NCI-H82 treated with DMSO at 0.1 percent for 48 hours (cell line): ENCODE results near the gene AWAT2.

Experiments used
- DNase-seq: peaks from one replicate; lab custom pipeline; 2025; ENCODE audit not compliant: unreplicated experiment; lab: John Stamatoyannopoulos, UW

The AWAT2 gene

DNA sequence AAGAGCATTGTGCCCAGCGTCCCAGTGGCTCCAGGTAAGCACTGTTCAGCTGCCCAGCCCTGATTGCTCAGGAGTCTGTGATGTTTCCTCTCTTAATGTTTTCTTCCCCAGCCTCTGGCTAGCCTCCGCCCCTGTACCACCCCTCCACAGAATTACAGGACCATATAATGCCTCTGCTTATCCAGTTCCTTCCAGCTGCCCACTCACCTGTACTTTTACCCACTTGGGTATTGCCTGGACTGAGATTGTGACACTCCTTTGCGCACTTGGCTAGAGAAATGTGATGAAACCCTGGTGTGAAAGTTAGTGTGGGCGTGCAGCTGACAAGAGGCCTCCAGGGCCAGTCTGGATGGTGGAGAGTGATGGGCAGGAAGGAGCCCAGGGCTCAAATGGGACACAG, at the start of gene AWAT2:
Gene AWAT2 (minus strand): TSS at position 14 of the 400 bp plus-strand sequence. CDS start 6 bp downstream, at position 8.
- no peak for DNase-seq

DNA sequence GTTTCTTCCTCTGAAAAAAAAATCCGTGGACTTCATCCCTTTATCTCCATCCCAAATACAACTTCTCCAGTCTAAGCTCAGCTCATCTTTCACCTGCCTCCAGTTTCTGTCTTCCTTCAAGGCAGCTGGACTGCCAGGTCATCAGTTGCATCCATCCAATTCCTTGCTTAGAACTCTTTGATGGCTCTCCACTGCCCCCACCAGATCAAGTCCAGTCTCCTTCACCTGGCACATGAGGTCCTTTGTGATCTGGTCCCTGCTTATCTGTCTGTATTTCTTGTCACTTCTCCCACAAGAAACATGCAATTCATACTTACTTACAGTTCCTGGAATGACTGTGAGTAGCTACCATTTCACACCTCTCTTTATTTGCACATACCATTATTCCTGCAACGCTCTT, 46.3 kb upstream of the AWAT2 start:
- DNase-seq: peak; percentile 42

DNA sequence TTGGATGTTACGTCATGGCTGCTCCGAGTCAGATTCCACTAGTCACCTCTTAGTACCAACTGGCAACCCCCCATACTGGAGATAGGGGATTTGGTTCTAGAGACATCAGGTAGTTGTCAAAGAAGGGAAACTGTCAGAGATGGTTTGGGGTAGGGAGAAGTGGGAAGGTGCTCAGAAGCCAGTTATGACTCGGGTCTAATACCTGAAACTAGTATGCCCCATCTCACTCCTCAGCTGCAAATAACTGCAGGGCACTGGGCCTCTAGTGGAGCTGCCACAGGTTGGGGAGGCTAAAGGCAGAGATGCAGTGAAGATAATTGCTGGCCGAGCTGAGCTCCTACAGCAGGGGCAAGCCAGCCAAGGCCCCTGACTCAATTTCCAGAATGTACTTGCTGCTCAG, 42.5 kb upstream of the AWAT2 start:
- no peak for DNase-seq

DNA sequence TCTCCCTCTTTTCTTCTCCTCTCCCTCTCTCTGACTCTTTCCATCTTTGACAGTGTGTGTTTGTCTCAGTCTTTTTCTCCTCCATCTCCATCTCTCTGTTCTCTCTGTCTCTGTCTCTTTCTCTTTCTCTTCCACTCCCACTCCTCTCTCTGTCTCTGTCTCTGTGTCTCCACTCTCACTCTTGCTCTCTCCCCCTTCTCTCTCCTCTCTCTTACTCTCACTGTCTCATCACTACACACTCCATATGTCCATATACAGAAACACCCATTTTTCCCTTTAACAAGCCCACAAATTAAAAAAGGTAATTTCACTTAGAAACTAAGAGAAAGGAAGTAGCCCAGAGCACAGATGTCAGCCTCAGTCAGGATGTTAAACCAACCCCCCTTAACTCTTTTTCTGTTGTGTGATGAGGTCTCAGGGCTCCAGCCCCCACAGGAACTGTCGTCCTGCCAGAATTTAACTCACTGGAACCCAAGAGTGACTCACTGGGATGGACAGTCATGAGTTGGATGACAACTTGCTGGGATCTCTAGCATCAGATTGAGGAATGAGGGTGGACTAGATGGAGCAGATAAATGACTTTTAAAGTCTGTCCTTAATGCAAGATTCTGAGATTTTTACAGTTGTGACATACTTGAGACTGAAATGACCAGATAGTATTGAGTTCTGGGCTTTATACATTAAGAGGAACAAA, 40.0 kb upstream of the AWAT2 start:
- no peak for DNase-seq

GRCh38 chrX:70088751-70089150, 39.0 kb upstream of the AWAT2 start:
- no peak for DNase-seq

DNA sequence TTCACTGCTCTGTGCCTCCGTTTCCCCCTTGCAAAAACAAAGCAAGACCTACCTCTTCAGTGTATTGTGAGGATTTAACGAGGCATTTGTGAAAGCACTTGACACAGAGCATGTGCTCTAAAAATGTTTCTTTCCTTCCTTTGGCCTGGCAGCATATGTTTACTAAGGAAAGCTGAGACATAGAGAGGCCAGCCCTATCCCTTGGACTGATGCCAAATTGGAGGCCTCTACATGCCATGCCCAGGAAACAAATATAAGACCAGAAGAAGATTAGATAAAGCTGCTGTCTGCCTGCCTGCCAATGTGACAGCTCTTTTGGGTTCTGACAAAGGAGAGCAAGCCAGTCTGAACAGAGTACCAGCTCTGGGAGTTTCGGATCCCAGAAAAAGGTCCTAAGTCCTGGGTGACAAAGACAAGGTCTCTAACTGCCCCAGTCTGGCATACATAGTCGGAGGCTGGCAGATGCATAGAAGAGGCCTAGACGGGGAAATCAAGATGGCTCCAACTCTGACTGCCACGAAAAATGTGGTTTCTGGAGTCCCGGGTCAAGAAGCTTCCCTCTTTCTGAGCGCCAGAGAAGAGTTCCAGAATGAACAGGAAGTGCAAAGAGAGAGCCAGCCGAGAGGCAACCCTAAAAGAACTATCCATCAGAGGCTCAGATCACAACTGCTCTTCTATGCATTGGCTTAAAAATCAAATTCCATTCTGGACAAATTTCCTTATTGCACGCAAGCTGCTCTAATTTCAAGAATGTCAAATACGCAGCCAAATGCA, 38.3 kb upstream of the AWAT2 start:
- DNase-seq: peak; percentile 78

- DNase-seq: no peak
These were observed 35.0 kb upstream of the AWAT2 start for GRCh38 chrX:70084592-70085240.

DNA sequence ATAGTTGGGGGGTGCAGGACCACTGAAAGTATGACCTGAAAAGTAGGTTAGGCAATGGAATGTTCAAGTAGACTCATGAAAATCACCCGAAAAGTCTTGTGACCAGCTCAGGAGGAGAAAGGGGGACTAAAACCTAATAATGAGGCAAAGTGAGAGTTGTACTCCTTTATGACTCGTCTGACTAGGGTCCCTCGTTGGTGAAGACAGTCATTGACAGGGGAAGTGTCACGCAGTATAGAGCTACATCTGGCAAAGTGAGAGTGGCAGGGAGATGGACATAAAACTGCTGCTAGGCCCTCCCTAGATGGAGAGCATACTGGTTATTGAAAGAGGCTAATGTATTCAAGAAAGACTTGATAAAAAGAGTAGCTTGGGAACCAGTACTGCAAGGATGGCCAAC, 33.0 kb upstream of the AWAT2 start:
- DNase-seq: no peak

DNA sequence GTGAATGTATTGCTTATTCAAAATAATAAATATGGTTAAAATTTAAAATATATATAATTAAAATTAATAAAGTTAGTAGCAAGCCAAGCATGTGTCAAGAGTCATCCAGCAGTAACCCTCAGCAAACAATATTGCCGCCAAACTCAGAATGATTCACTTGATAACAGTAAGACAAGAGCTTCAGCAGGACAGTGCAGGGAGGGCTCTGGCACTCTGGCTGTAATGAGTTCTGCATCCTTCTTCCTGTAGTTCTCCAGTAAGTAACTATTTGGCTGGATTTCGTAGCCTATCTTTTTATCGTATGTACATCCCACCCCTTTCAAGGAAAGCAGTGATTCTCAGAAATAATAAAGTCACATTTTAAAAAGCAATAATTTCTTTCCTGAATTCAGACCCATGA, 30.1 kb upstream of the AWAT2 start:
- DNase-seq: no peak

GRCh38 chrX:70079297-70079696, 29.6 kb upstream of the AWAT2 start:
- DNase-seq: no peak

DNA sequence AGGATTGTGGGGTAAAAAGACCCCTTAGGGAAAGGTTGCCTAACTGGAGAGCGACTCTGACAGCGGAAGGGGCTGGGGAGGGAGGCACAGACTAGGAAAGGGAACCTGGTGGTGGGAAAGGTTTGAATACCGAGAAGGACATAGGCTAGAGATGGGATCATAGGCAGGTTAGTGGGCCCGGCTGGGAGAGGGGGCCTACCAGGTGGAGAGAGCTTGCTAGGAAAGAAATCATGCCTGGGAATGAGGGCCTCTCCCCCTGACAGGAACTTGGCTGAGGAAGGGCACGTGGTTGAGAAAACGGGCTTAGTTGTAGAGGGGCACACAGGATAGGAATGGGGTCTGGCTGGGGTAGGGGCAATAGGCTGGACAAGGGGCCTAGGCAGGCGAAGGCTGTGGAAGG, 16.9 kb upstream of the AWAT2 start:
- no peak for DNase-seq

DNA sequence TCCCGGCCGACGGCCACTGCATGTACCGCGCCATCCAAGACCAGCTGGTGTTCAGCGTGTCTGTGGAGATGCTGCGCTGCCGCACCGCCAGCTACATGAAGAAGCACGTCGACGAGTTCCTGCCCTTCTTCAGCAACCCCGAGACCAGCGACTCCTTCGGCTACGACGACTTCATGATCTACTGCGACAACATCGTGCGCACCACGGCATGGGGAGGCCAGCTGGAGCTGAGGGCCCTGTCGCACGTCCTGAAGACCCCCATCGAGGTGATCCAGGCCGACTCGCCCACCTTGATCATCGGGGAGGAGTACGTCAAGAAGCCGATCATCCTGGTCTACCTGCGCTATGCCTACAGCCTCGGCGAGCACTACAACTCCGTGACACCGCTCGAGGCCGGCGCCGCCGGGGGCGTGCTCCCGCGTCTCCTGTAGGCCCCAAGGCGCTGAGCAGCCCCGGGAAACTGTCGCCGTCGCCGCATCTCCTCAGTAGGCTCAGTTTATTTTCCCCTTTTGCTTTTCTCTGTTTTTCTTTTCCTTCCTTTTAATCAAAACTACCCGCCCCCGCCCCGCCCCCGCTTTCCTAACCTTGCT, 13.3 kb upstream of the AWAT2 start:
- DNase-seq: no peak

- DNase-seq: no peak
These were observed 12.3 kb upstream of the AWAT2 start, which contains the start of gene OTUD6A for GRCh38 chrX:70062076-70062475. TSS of gene OTUD6A (plus strand) at chrX:70062457. CDS start at chrX:70062525, 68 bp downstream.

DNA sequence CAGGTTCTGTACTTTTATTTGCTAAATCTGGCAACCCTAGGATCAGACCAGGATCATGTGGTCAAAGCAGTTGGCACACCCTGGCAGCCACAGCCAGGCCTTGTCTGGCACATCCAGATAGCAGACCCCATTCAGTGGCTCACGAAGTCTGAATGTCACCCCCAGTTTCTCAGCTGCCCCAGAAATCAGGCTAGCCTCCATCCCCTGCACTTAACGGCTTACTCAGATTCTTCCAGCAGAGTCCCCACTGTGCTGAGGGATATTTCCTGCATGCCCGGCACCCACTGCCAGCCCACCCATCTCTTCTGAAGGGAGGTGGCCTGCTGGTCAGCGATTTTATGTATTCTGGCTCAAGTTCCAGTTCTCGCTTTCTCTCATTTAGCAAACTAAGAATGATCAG, 4.7 kb upstream of the AWAT2 start:
- DNase-seq: no peak

DNA sequence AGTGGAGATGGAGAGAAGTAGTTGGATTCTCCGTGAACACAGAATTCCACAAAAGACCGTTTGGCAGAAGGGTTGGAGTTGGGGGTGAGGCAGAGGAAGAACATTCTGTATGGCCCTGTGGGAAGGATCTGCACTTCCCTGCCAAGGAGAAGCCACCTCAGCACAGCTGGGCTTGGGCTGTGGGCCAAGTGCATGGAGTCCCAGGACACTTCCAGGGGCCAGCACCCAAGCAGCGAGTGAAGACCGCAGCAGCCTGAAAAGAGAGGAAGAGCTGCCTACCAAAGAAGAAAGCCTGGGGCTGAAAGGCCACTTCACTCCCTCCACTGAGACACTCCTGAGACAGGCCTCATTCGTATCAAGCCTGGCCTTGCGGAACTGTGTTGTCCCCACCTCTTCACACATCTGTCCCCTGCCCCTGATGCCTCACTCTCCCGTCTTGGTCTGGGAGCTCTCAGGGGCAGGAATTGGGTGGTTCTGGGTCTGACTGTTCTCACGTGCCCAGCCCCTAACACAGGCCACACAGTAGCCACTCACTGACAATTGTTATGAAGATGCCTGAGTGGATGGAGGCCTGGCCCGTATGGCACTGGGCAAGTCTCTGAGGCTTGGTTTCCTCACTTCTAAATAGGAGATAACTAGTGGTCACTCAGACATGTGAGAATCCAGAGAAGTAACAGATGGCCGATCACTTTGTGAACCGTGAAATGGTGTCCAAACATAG, 3.3 kb upstream of the AWAT2 start:
- DNase-seq: no peak

GRCh38 chrX:70049406-70049805, 332 bp downstream of the AWAT2 start:
- DNase-seq: no peak

DNA sequence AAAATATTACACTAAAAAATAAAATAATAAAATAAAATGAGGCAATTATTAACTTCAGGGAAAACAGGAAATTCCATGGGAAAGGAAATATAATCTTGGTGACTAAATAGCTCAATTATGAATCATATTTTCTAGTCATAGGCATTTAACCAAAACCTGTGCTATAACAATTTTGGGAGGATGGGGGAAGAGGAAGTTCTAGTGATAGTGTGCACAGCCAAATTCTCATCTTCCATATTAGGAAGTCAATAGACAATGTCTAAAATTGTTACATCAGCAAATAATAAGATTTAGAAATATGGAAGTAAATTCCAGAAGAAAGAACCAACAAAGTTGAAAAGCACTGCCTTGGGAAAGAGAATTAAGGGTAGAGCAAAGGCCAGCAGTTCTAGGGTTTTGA, 2.8 kb downstream of the AWAT2 start:
- DNase-seq: no peak

DNA sequence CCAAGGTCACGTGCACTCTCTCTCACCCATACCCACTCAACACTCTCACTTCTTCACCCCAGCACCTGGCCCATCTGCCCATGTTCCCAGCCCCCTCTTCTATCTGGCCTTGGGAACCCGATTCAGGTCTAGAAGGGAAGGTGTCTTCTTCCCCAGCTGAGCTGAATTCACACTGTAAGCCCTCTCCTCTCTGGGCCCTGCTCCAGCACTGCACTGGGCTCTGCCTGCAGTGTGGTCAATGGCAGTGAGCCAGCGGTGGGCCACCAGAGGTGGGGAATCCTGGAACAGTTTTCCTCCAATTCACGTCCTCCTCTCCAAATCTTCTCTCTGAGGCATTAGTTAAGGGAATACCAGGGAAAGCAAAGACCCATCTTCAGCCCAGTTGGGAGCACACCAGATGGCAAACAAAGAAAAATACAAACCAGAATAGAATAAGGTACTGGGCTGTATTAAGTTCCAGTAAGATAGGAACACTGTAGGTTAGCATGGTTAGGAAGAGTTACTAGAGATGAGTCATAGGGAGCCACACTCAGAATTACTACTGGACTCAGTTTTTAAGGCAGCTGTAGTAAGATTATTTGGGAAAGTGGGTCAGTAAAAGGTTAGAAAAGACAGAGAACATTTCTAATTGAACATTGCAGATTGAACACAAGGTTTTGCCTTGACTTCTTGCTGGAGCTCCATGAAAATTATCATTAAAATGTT, 5.0 kb downstream of the AWAT2 start:
- no peak for DNase-seq

DNA sequence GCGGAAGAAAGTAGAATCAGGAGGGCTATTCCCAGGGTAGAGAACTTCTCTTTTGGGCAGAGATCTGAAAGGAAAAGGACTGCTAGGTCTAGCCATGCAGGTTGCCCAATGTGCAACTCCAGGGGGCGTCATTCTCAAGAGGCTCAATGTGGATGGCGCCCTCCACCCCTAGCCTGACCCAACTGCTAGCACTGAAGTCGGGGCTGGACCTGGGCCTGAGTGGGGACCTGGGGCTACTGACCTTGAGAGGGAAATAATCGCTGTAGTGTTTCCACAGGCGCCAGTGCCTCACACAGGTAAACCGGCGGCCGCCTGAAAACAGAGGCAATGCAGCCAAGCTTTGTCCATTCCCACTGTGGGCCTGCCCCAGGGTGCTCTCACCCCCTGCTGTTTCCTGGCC, 6.1 kb downstream of the AWAT2 start:
- no peak for DNase-seq
